Endodermal cell (in vitro differentiated cells): ENCODE results near the gene ESCO1. TPM values are rescaled to one million over a fixed set of nuclear protein-coding genes. Genes with fewer than 3 reads are reported as not detected.
"Not testable (repeated sequence)": the region's sequence is repeated elsewhere in the genome, so short reads cannot be mapped to it uniquely, and the experiment has no call there.

ENCODE experiments used
- DNase-seq: peaks from one replicate; pipeline ENCODE4 v3.0.0-alpha.2; 2017
- H3K27ac ChIP-seq: 2 replicates; pipeline ENCODE4 v1.5.1; 2013; ENCODE audit warnings: mild to moderate bottlenecking, low read depth, low read length, moderate library complexity
- H3K27me3 ChIP-seq: 2 replicates; pipeline ENCODE4 v1.6.1; 2013; ENCODE audit warnings: mild to moderate bottlenecking, low read length, moderate library complexity; ENCODE audit not compliant: insufficient read depth, control insufficient read depth, poor library complexity, severe bottlenecking
- H3K36me3 ChIP-seq: 2 replicates; pipeline ENCODE4 v1.7.0; 2013; ENCODE audit warnings: mild to moderate bottlenecking, low read length, moderate library complexity; ENCODE audit not compliant: control insufficient read depth, insufficient read depth
- H3K4me1 ChIP-seq: one replicate; pipeline ENCODE4 v1.7.0; 2013; ENCODE audit warnings: low read length; ENCODE audit not compliant: control insufficient read depth, insufficient read depth
- H3K4me3 ChIP-seq: 2 replicates; pipeline ENCODE4 v1.5.1; 2013; ENCODE audit warnings: mild to moderate bottlenecking, low read length, moderate library complexity
- H3K9ac ChIP-seq: 2 replicates; pipeline ENCODE4 v1.6.1; 2013; ENCODE audit warnings: mild to moderate bottlenecking, low read length, moderate library complexity; ENCODE audit not compliant: poor library complexity, severe bottlenecking; ENCODE audit errors: extremely low read depth
- H3K9me3 ChIP-seq: 2 replicates; pipeline ENCODE4 v1.6.1; 2013; ENCODE audit warnings: mild to moderate bottlenecking, low read length, moderate library complexity; ENCODE audit not compliant: control insufficient read depth
- H3K27ac Mint-ChIP-seq: 2 replicates; pipeline ENCODE4 v1.8.0; 2020; ENCODE audit warnings: mixed read lengths
- H3K27me3 Mint-ChIP-seq: 2 replicates; pipeline ENCODE4 v1.8.0; 2021; ENCODE audit warnings: mild to moderate bottlenecking, mixed read lengths; ENCODE audit not compliant: insufficient read depth
- H3K36me3 Mint-ChIP-seq: 2 replicates; pipeline ENCODE4 v1.8.0; 2020; ENCODE audit warnings: low read depth, mixed read lengths
- H3K4me1 Mint-ChIP-seq: 2 replicates; pipeline ENCODE4 v1.8.0; 2020; ENCODE audit warnings: mixed read lengths
- H3K4me3 Mint-ChIP-seq: 2 replicates; pipeline ENCODE4 v1.8.0; 2020; ENCODE audit warnings: mild to moderate bottlenecking, moderate library complexity, mixed read lengths
- H3K9me3 Mint-ChIP-seq: 2 replicates; pipeline ENCODE4 v1.8.0; 2020; ENCODE audit warnings: mild to moderate bottlenecking, mixed read lengths
- CTCF ChIP-seq: fragments of 200-600 bp; sonication (generic); conservative IDR thresholded peaks from 2 replicates; pipeline ENCODE4 v1.5.0; 2021; ENCODE audit warnings: antibody characterized with exemption, mild to moderate bottlenecking
- WGBS, 2 experiments: methylation state at CpG; one replicate each; pipeline versions ENCODE4 v1.1.5 to v1.1.7; 2013; ENCODE audit warnings: missing lambda C conversion rate in 2 of 2, mixed read lengths in 1 of 2; ENCODE audit not compliant: insufficient coverage in 1 of 2, insufficient read length in 1 of 2; 5-methylcytosine and 5-hydroxymethylcytosine counted together
- total RNA-seq, 2 donors: library from RNA; stranded (reverse); fragmentation: NEBNext Ultra II Directional in 1 of 2; extraction: Animal tissue kit (Norgen Biotek cat#: 25700) in 1 of 2; gene quantifications; 2 replicates in 1 of 2; 3 replicates in 1 of 2; pipeline ENCODE4 v1.2.1, GENCODE V29; 2021

ESCO1 gene
- total RNA-seq, 2 donors from 2014 or later = 33.3 to 39.4 TPM

GRCh38 chr18:21629089-21629832, 28.8 kb upstream of the ESCO1 start:
- peaks cover 76% of the 10 kb centered on the region for H3K36me3 Mint-ChIP-seq
- no peak overlapping the region for H3K4me3 Mint-ChIP-seq
- Histone ChIP-seq H3K9me3 (no peaks in the 10 kb centered on the region), H3K4me3 (no peak overlapping the region), H3K36me3 (peaks cover 87% of the 10 kb centered on the region), H3K27me3 (no peaks in the 10 kb centered on the region), H3K9ac (no peak overlapping the region), H3K4me1 (no peaks in the 10 kb centered on the region), H3K27ac (no peak overlapping the region)
- no peak for TF ChIP-seq CTCF
- no peaks in the 10 kb centered on the region for H3K9me3 Mint-ChIP-seq
- WGBS, 2 experiments = 94 to 97% methylated on average over 8 to 9 of the region's 9 CpGs
- H3K27ac Mint-ChIP-seq = no peak overlapping the region
- DNase-seq = no peak
- H3K27me3 Mint-ChIP-seq = no peaks in the 10 kb centered on the region
- H3K4me1 Mint-ChIP-seq = no peaks in the 10 kb centered on the region

- H3K4me3 ChIP-seq, H3K27ac ChIP-seq, H3K4me1 ChIP-seq, H3K9ac ChIP-seq, H3K27me3 ChIP-seq, H3K9me3 Mint-ChIP-seq, DNase-seq, H3K9me3 ChIP-seq, H3K27me3 Mint-ChIP-seq, H3K4me3 Mint-ChIP-seq, H3K4me1 Mint-ChIP-seq, H3K27ac Mint-ChIP-seq: not testable (repeated sequence)
- 93 to 98% methylated on average over 6 to 9 of the region's 9 CpGs for WGBS, 2 experiments
- peaks cover 59% of the 10 kb centered on the region for H3K36me3 Mint-ChIP-seq
- peaks cover 84% of the 10 kb centered on the region for H3K36me3 ChIP-seq
Measured at GRCh38 chr18:21621640-21622039, 21.1 kb upstream of the ESCO1 start.

GRCh38 chr18:21612125-21613039, 11.9 kb upstream of the ESCO1 start, which contains the start of gene SNRPD1:
Gene SNRPD1 (plus strand): TSS chr18:21612314. CDS start chr18:21612430, 116 bp downstream.
- peak within 1 kb of the TSS; percentile 75 for H3K27ac ChIP-seq
- H3K9me3 ChIP-seq = peaks cover 11% of the 10 kb centered on the region
- no peaks in the 10 kb centered on the region for H3K27me3 ChIP-seq
- H3K4me1 ChIP-seq = no peaks in the 10 kb centered on the region
- peaks cover 3% of the 10 kb centered on the region for H3K4me1 Mint-ChIP-seq
- peak within 1 kb of the TSS; percentile 95 for H3K4me3 ChIP-seq
- H3K36me3 ChIP-seq = peaks cover 28% of the 10 kb centered on the region
- peak within 1 kb of the TSS; percentile 98 for H3K4me3 Mint-ChIP-seq
- peak within 1 kb of the TSS; percentile 99 for H3K27ac Mint-ChIP-seq
- DNase-seq = peak; percentile 97
- peaks cover 12% of the 10 kb centered on the region for H3K9me3 Mint-ChIP-seq
- 2 to 3% methylated on average over 27 to 59 of the region's 59 CpGs for WGBS, 2 experiments
- TF ChIP-seq CTCF = peak; percentile 95
- peaks cover 1% of the 10 kb centered on the region for H3K27me3 Mint-ChIP-seq
- peak within 1 kb of the TSS; percentile 88 for H3K9ac ChIP-seq
- H3K36me3 Mint-ChIP-seq = peaks cover 28% of the 10 kb centered on the region

- peaks cover 21% of the 10 kb centered on the region for H3K36me3 ChIP-seq
- Mint-ChIP-seq H3K27ac (peak overlapping the region; percentile 99), H3K4me3 (peak overlapping the region; percentile 98), H3K9me3 (peaks cover 12% of the 10 kb centered on the region), H3K36me3 (peaks cover 20% of the 10 kb centered on the region)
- H3K4me1 ChIP-seq, H3K9ac ChIP-seq, DNase-seq, H3K4me1 Mint-ChIP-seq, H3K4me3 ChIP-seq, H3K27me3 Mint-ChIP-seq, H3K27ac ChIP-seq, H3K27me3 ChIP-seq: not testable (repeated sequence)
- peaks cover 11% of the 10 kb centered on the region for H3K9me3 ChIP-seq
- 69 to 83% methylated on average over 22 to 30 of the region's 30 CpGs for WGBS, 2 experiments
Measured at GRCh38 chr18:21611401-21612124, 11.1 kb upstream of the ESCO1 start.
